ENCODE measurements around the gene OTUD3.
"Not testable (repeated sequence)": the region's sequence is repeated elsewhere in the genome, so short reads cannot be mapped to it uniquely, and the experiment has no call there.

Gene OTUD3

GRCh38 chr1:19868575-19868974 lies 13.6 kb upstream of the OTUD3 start:
- not testable (repeated sequence) for DNase-seq (ENCODE audit: low read depth)

GRCh38 chr1:19869453-19869852 lies 12.7 kb upstream of the OTUD3 start:
- not testable (repeated sequence) for DNase-seq (ENCODE audit: low read depth)

- no peak for DNase-seq (ENCODE audit: low read depth)
Observed at GRCh38 chr1:19869929-19870328, 12.3 kb upstream of the OTUD3 start.

DNA sequence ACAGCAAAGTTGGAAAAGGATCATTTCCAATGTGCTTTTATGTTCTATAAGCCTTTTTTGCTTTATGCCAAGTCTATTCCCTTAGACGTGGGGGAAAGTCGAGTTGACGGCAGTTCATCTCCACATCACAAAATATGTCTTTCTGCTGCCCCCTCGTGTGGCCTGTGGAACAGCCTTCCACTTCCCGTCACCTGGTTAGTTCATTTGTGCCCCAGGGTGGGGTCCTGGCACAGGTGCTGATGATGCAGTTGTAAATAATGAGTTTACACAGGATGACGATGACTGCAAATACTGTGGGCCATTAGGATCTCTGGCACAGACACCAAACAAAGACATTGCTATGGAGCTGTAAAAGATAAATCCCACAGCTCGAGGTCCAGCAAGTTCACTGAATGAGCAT lies 10.0 kb upstream of the OTUD3 start:
- no peak for DNase-seq (ENCODE audit: low read depth)

GRCh38 chr1:19877181-19877750 lies 4.9 kb upstream of the OTUD3 start:
- no peak for DNase-seq (ENCODE audit: low read depth)

DNA sequence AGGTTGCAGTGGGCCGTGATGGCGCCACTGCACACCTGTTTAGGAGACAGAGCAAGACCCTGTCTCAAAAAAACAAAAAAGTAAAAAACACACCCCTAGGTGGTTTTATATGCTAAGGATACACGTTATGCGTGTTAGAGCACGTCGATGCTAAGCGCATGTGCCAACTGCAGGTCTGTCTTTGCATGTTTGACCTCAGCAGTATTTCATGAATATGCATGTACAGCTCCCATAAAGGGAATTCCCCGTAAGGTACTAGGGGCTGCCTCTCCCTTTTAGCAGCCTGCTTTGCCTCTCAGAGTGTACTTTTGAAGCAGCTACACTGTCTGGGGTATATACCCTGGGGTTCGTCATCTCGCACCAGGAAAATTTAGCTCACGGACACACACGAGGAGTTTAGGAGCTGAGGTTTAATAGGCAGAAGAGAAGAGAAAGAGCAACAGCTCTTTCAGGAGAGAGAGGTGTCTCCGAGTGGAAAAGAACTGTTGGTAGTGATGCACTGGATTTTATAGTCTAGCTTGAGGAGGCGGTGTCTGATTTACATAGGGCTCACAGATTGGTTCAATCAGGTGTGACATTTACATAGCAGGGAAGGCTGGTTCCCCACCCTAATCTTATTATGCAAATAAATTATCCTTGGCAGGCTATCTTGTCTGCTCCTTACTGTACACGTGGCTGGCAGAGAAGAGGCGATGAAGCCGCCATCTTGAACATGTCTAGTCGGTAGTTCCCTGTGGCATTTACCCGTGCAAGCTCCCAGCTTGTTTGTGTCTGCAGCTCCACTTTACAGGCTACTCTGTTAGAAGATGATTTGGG lies 4.2 kb upstream of the OTUD3 start:
- no peak for DNase-seq (ENCODE audit: low read depth)

DNA sequence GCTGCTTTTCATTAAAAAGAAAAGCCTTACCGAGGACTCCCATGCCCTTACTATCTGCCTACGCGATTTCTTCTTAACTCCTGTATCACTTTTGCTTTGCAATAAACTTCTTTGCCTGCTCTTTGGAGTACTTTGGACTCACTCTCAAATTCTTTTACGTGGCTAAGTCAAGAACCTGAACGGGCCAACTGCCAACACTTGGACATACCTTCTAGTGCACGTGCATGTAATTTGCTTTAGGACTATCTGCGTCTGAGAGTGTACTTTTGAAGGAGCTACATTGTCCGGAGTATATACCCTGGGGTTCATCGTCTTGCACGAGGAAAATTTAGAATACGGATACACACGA lies 3.6 kb upstream of the OTUD3 start:
- no peak for DNase-seq (ENCODE audit: low read depth)

DNA sequence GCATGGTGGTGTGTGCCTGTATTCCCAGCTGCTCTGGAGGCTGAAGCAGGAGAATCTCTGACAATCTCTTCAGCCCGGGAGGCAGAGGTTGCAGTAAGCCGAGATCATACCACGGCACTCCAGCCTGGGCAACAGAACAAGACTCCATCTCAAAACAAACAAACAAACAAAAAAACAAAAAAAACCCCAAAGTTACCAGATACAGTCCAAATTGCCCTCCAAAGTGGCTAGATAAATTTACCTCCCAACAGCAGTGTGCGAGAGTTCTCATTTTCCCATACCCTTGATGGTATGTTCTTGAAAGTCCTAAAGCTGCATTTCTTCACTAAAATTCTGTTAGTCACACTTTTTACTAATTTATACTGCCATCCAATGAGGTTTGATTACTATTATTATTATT lies 3.0 kb upstream of the OTUD3 start:
- no peak for DNase-seq (ENCODE audit: low read depth)

- DNase-seq (ENCODE audit: low read depth): no peak
Observed at GRCh38 chr1:19879661-19880060, 2.5 kb upstream of the OTUD3 start.

DNA sequence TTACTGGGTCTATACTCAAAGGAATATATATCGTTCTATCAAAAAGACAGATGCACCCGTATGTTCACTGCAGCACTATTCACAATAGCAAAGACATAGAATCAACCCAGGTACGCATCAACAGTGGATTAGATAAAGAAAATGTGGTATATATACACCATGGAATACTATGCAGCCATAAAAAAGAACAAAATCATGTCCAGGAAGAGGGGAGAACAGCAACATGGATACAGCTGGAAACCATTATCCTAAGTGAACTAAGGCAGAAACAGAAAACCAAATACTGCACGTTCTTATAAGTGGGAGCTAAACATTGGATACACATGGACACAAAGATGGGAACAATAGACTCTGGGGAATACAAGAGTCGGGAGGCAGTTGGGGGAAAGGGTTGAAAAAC lies 1.4 kb upstream of the OTUD3 start:
- DNase-seq (ENCODE audit: low read depth): not testable (repeated sequence)

DNA sequence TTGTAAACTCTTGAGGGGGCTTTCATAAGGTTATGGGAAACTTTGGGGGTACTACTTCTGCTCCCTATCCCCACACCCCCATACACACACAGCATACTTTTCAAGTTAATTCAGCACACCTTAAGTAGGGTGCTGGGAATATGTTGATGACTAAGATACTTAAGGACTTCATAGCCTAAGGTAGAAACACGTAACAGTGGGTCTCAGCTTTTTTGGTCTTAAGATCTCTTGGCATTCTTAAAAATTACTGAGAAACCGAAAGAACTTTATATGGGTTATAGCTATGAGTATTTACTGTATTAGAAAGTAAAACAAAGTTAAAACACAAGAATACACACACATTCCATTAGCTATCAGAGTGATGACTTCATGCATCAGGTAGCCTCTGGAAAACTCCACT lies 2.1 kb downstream of the OTUD3 start:
- DNase-seq (ENCODE audit: low read depth): no peak

DNA sequence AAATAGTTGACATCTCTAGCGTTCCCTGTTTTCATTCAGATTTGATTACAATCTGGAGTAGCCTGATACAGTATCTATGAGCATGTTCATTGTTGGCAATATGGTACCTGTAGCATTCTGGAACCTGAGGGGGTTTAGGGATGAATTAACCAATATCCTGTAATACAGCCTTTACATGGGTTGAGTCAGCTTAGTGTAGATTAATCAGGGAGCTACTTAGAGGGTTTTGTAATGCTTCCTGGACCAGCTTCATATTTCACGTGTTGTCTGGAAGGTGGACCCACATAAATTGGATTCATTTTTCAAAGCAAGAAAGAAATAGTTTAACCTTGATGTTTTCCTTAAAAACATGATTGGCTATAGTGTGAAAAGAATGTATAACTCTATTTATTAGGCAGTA lies 3.6 kb downstream of the OTUD3 start:
- DNase-seq (ENCODE audit: low read depth): no peak

DNA sequence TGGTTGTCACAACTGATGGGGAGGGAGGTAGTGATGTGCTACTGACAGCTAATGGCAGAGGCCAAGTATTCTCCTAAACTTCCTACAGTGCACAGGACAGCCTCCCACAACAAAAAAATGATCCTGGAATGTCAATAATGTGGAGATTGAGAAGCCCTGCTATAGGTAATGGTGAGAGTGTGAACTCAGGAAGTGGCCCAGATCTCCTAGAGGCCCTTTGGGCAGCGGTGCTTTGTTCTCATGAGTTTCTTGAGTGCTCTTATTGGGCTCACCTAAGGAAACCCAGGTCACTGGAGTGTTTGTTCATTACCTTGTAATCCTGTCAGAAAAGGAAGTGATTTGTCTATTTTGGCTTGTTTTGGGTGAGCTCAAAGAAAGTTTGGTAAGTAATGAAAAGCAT lies 5.9 kb downstream of the OTUD3 start:
- DNase-seq (ENCODE audit: low read depth): no peak

DNA sequence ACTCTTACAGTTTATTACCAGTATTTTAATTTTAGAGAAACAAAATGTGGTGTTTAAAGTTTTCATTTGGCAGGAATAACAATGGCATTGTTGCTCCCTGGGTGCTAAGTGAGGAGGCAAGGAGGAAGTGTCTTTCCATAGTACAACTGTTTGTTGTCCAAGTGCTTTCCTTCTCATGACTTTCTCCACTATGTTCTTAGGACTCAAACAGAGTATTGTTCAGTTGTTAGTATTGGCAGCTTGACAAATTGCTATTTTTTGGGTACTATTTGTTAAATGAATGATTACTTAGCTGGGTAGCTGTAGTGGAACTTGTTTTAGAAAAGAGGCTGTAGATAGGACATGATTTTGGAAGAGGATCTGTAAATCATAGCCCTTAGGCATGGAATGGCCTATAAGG lies 7.5 kb downstream of the OTUD3 start:
- DNase-seq (ENCODE audit: low read depth): no peak

DNA sequence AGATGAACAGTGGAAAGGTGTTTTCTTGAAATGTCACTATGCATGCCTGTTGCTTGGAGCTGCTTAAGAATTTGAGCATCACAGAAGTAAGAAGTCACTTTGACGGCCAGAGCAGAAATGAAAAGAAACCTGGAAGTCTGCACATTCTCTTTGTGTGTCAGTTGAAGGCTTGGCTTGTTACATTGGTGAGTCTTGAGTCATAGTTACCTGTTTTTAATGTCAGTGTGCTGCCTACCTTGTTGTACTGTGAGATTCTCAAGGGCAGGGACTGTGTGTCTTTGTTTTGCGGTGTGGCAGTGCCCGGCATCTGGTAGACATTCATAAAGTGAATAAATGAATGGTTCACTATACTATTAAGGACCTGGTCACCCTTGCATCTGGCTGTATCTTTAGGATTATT lies 9.9 kb downstream of the OTUD3 start:
- no peak for DNase-seq (ENCODE audit: low read depth)

DNA sequence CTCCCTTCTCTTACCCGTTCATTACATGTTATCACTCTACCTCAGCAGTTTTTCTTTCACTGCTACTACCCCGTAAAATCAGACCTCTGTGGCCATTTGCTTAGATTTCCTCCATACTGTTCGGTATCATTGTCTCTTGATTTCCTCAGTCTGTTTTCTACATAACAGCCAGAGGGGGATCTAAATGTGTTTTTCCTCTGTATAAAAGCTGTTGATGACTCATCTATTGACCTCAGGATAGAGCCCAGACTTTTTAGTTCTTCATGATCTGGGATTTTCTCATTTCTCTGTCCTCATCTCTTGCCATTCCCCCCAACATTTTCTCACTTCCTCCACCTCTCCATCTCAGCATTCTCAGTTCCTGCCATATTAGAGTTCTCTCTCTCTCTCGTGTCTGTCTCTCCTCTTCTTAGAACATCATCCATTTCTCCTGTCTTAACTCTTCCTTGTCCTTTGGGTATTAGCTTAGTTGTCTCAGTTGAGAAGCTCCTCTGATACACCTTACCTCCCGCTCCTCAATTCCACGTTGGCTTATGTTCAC lies 10.5 kb downstream of the OTUD3 start:
- DNase-seq (ENCODE audit: low read depth): no peak

- no peak for DNase-seq (ENCODE audit: low read depth)
Observed at GRCh38 chr1:19893687-19894086, 11.5 kb downstream of the OTUD3 start.

- DNase-seq (ENCODE audit: low read depth): no peak
Observed at GRCh38 chr1:19894218-19894617, 12.0 kb downstream of the OTUD3 start.

DNA sequence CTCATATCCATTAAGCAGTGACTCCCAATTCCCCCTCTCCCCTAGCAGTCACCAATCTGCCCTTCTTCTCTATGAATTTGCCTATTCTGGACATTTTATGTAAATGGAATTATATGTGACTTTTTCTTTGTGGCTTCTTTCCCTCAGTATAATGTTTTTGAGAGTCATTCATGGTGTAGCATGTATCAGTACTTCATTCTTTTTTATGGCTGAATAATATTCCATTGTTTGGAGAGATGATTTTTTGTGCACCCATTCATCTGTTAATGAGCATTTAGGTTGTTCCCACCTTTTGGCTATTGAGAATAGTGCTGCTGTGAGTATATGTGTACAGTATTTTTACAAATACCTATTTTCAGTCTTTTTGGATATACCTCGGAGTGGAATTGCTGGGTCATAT lies 19.5 kb downstream of the OTUD3 start:
- no peak for DNase-seq (ENCODE audit: low read depth)

DNA sequence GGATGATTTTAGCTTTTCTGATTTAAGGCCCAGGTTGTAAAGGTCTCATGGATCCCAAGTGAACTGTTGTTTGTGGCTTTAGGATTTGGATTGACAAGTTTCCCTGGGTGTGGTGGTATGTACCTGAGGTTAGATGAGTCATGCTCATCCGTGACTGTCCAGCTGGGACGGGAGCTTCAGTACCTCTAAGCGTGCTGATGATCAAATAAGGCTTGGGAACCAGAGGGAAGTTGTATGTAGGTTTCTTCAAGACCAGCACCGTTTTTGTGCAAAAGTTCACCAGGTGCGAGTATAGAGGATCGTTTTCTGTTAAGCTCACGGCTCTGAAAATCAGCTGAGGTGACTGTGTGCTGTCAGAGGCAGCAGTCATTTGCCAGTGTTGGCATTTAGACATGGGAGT lies 21.4 kb downstream of the OTUD3 start:
- DNase-seq (ENCODE audit: low read depth): no peak

- DNase-seq (ENCODE audit: low read depth): no peak
Observed at GRCh38 chr1:19907456-19907855, 25.3 kb downstream of the OTUD3 start.

DNA sequence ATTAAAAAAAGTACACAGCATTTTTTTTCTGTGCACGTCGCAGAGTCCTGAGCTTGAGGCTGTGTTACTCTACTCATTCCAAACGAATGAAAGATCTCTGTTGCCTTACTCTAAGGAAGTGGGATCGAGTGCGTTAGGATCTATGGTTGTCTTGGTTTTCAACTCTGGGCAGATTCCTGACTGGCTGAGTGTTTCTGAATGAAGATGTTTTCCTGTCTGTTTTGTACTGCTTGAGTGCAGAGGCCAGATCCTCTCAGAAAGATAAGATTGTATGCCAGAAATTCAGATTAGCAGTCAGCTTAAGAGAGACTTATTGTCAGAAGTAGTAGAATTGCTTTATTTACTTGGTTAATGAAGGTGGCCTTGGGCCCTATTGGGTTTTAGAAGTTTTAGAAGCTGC lies 27.2 kb downstream of the OTUD3 start:
- DNase-seq (ENCODE audit: low read depth): no peak

- no peak for DNase-seq (ENCODE audit: low read depth)
Observed at GRCh38 chr1:19909971-19910370, 27.8 kb downstream of the OTUD3 start.

DNA sequence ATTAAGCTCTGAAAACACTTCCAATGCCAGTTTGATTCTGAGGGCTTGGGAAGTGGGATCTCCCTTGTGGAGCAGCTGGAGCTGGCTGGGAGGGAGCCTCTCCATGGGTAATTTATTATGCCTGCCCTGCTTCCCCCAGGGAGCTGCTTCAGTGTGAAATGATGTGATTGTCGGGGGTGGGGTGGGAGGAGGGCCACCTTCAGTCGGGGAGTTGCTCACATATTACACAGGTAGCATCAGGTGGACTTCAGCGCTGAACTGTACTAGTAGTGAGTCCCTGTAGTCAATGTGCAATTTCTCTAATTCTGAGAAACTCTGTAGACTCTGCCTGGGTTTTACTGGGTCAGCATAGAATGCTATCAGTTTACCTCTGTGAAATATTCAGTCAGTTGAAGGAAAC lies 28.5 kb downstream of the OTUD3 start:
- no peak for DNase-seq (ENCODE audit: low read depth)

All from activated gamma-delta T cell treated with anti-CD3 and anti-CD28 coated beads, Interleukin-2, amount 50 U/mL, for 16 hours (primary cell).